DMS153 treated with DMSO at 0.1 percent for 48 hours (cell line): Measurements from ENCODE around the gene RNF26.
A peak's percentile ranks its signal among the peaks of the same experiment; 100 is the strongest.

ENCODE experiments used
- DNase-seq: peaks from one replicate; lab custom pipeline; 2025; ENCODE audit not compliant: unreplicated experiment; lab: John Stamatoyannopoulos, UW

Gene RNF26

DNA sequence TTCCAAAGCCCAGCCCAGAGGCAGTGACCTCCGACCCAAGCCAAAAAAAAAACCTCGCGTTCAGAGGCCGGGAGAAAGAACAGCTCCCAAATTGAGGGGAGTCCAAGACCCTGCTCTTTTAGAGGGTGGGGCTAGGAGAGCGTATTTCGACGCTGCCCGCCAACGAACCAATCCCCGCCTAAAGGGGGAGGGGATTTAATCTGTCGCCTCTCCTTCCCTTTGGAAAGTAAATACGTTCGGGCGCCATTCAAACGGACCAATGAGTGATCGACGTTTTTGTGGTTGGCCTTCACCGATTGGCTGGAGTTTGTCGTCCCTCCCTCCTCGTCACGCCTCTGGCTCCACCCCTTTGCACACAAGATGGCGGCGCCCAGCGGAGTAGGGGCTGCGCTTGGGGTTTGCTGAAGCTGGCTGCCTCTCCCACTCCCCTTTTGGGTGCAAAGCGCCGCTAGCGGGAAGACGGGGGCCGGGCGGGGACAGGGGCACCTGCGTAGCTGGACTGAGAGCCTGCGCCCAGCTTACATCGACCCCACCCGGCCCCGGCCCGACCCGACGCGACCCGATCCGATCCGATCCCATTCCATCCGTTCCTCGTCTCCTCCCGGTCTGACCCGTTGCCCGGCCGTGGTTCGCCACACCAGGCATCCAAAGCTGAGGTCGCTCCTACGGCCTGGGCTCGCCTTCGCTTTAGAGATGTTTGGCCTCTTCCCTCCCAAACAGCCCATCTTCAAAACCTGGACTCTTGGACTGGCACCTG, at the start of gene RNF26:
Gene RNF26 (plus strand): TSS at position 354 of the 757 bp plus-strand sequence. CDS start 596 bp downstream, outside the sequence.
- DNase-seq = peak; percentile 94

DNA sequence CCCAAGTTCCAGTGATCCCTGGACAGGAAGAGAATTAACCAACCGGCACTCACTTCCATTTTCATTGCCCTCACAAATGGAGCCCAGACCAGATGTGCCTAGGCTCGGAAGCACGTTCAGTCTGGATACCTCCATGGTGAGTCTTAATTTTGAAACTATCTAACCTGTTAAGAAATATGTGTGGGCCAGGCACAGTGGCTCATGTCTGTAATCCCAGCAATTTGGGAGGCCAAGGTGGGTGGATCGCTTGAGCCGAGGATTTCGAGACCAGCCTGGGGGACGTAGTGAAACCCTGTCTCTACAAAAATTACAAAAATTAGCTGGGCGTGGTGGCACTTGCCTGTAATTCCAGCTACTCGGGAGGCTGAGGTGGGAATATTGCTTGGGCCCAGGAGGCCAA, 48.9 kb upstream of the RNF26 start:
- DNase-seq = no peak

DNA sequence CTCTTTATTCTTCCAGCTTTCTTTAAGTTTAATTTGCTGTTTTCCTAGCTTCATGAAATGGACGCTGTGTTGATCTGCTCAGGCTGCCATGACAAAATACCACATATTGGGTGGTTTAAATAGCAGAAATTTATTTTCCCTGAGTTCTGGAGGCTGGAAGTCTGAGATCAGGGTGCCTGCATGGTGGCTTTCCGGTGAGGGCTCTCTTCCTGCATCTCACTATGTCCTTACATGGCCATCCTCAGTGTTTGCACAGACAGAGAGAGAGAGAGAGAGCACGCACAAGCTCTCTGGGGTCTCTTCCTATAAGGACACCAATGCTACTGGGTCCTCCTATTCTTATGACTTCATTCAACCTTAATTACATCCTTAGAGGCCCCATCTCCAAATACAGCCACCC, 46.1 kb upstream of the RNF26 start:
- no peak for DNase-seq

DNA sequence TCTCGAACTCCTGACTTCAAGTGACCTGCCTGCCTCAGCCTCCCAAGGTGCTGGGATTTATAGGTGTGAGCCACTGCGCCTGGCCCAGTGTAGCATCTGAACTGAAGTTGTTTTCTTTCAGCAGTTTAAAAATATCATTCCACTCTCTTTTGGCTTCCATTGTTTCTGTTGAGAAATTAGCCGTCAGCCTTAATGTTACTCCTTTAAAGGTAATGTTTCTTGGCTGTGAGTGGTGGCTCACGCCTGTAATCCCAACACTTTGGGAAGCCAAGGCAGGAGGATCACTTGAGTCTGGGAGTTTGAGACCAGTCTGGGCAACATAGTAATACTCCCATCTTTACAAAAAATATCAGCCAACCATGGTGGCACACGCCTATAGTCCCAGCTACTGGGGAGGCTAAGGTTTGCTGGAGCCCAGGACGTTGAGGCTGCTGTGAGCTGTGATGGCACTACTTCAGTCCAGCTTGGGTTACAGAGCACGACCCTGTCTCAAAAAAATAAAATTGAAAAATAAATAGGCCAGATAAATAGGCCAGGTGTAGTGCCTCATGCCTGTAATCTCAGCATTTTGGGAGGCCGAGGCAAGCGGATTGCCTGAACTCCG, 43.3 kb upstream of the RNF26 start:
- no peak for DNase-seq

DNA sequence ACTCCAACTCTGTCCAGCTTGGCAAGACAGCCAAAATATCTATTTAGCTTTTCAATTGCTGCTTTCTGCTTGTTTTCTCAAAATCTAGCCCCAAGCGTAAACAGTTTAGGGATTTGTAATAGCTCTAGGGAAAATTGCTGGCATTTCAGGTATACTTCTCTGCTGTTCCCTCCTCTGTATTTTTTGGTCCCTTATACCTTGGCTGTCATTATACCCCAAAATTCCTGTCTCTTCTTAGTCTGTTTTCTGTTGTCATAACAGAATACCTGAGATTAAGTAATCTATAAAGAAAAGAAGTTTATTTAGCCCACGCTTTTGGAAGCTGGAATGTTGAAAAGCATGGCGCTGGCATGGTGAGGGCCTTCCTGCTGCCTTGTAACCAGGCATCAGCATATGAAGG, 40.9 kb upstream of the RNF26 start:
- no peak for DNase-seq

DNA sequence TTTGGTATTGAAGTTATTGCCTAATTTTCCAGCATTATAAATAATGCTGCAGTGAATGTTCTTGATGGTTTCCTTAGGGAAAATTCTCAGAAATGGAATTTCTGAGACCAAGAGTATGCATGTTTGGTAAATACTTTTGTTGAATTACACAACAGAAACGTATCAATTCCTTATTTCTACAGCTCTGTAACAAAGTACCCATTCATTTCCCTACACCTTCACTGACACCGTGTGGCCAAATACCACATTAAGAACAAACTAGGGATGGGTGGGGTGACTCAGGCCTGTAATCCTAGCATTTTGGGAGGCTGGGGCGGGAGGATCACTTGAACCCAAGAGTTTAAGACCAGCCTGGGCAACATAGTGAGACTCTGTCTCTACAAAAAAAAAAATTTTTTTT, 39.1 kb upstream of the RNF26 start:
- no peak for DNase-seq

DNA sequence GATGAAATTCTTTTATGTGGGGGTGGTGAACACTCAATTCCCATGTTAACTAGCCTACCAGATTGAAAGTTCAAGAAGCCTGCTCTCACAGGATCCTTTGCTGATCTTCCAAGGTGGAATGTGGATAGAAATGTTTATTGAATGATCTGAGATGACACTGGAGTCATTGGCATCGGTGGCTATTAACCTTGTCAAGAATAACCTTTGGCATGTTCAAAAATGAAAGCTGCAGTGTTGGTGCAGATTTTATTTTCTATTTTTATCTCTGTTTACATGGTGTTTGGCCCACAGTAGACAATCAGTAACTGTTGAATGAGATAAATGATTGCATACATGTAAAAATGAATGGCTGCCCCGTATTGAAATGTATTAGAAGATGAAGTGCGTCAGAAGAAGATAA, 36.4 kb upstream of the RNF26 start:
- no peak for DNase-seq

DNA sequence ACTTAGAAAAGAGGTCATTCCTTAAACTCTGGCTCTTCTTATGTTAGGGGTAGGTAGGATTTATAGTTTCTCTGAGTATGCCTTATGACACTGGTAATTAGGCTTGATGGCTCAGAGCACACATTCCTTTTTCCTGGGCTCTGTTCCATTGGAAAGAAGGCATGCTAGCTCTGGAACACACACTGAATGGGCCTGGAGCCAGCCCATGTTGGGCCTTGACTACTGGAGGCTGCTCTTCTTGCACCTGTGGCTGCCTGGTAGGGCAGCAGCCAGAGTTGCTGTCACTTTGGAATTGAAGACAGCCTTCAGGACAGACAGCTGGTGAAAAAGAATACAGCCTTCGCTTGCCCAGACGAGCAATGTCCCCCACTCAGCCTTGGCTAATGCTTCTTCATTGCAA, 35.6 kb upstream of the RNF26 start:
- no peak for DNase-seq

DNA sequence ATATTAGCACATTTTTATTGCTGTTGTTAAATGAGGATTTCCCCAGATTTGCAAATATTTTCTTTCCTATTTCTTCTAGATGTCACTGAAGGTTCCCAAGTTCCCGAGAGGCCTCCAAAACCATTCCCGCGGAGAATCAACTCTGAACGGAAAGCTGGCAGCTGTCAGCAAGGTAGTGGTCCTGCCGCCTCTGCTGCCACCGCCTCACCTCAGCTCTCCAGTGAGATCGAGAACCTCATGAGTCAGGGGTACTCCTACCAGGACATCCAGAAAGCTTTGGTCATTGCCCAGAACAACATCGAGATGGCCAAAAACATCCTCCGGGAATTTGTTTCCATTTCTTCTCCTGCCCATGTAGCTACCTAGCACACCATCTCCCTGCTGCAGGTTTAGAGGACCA, 34.9 kb upstream of the RNF26 start:
- DNase-seq = no peak

DNA sequence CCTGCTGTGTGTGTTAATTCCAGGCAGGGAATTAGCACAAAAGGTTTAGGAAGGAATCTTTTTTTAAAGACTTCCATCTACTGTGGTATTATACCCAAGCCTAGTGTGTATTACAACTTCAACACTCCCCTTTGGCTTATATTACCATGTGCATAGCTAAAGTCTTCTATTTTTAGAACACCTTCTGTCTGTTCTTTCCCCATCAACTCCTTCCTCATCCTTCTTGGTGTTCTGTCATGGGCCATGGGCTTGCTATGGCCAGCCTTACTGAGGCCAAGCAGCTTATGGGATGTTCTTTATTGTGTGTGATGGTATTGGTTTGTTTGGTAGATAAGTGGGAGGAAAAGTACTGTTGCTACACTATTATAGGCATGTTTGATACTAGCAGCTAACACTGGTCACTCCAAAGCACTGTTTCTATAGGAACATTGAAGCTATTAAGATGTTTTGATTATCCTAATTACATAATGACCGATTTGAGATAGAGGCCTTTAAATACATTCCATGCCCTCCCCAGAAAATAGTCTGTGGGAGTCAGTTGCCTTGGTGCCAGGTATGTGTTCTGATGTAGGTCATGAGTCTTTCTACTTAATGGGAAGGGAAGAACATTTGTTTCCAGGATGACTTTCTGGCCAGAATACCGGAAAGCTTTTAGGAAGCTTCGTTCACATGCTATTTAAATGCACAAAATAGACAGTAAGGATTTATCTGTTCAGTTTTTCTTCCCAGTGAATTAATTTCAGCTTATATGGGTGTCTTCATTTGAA, 33.9 kb upstream of the RNF26 start:
- no peak for DNase-seq

DNA sequence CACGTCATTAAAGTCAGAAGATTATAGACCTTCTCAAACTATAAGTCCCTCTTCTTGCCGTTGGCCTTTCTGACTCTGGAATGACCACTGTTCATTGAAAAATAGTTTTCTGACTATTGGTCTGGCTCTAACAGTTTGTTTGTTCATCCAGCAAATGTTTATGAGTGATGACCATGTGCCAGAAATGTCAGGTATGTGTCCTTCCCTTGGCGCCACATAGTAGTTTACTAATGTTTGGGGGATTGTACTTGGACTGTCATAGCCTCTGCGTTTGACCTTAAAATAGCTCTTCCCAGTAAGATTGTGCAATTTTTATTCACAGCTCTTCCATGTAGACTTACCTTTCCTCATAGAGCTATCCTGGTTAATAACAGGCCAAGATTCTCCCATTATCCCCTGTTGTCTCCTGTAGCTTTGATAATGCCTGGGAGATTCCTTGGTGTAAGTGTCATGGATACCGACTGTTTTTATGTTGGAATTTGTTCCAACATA, 31.1 kb upstream of the RNF26 start:
- DNase-seq = no peak

DNA sequence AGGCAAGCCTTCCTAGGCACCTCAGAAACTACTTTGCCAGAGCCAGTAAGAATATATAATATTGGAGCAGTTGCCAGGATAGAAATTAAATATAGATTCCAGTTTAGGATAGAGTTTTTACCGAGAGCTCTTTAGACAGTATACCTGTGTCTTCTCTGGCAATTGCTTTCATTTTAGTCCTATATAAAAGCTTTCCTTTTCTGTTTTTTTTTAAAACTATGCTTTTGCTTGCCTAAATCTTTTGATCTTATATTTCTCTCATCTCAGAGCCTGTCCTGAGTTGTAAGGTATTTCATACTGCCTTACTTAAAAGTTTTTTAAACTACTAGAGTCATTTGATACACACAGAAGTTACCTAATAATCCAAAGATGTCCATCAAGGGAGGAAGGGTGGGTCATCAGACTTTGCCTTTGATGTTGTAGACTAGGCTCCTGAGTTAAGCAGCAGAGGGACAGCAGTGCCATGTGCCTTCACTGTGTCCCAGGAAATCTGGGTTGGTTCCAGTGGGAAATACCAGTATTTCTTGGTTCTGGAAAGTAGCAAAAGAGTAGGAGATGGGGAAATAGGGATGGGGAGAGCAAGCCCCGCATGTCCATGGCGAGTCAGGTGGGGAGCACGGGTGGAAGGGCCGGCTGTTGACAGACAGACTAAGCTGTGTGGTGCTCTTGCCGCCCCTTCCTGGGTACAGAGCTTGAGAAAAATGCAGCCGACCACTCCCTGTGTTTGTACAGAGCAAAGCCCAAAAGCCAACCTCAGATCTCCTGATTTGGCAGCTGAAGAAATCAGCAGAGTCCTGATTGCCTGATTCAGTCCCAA, 28.6 kb upstream of the RNF26 start:
- no peak for DNase-seq

DNA sequence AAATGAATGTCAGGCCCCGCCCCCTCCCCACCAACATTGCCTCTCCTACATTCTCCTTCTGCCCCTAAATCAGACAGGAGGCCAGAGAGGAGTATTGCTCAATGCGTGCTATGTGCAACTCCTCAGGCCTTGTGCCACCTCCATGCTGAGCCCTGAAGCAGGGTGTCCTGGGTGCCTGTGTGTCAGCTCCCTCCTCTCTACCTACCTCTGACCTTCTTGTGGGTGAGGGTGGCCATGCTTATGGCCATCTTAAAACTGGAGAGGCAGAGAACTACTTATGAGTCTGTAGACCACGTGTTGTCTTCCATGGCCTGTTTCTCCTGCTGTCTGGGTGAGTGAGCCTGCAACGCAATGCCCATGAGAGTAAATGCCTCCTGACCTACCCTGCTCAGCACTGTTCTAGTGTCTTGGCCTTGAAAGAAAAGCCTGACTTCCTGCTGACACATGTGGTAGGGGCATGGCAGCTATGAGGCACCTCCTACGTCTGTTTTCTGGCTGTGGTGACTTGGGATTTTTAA, 27.9 kb upstream of the RNF26 start:
- no peak for DNase-seq

DNA sequence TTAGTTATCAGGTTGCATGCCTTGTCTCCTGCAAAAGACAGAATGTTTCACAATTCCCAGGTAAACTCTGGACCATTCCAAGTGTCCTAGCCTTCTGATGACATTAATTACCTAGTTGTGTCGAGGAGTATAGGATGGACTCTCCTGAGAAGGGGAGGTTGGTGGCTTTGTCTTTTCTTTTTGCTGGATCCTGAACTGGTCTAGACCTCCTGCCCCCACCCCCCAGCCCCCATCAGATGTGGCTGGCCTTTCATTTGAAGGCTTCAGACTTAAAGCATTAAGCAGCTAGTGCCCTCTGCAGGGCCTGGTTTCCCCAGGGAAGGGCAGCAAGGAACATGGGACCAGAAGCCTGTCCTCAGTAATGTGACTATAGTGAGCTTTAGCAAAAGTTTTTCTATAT, 27.1 kb upstream of the RNF26 start:
- no peak for DNase-seq

DNA sequence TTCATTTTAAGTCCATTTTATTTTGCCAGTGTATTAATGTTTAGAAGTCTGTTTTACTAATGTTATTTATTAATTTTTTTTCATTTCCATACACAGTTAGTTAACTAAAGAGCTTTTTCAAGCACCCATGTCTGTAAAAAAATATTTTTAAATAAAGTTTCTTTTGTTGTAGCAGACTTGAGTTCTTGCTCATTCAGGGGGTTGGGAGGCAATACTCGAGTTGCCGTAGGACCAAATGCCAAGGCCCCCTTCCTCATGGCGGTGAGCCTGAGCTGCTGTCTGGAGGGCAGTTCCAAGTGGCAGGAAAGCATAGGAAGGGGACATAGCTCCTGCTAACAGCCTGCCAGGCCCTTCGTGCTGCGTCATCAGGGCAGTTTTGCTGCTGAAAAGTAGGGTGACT, 26.4 kb upstream of the RNF26 start:
- DNase-seq = no peak

DNA sequence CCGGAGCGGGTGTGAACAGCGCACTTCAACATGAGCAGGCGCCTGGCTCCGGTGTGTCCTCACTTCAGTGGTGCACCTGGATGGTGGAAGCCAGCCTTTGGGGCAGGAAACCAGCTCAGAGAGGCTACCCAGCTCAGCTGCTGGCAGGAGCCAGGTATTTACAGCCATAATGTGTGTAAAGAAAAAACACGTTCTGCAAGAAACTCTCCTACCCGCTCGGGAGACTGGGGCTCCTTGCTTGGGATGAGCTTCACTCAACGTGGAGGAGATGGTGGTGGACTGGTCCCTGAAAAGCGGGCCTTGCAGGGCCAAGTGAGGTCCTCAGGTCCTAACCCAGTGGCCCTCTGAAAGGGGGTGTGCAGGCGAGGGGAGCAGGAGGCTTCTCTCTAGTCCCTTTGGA, 24.9 kb upstream of the RNF26 start:
- no peak for DNase-seq

DNA sequence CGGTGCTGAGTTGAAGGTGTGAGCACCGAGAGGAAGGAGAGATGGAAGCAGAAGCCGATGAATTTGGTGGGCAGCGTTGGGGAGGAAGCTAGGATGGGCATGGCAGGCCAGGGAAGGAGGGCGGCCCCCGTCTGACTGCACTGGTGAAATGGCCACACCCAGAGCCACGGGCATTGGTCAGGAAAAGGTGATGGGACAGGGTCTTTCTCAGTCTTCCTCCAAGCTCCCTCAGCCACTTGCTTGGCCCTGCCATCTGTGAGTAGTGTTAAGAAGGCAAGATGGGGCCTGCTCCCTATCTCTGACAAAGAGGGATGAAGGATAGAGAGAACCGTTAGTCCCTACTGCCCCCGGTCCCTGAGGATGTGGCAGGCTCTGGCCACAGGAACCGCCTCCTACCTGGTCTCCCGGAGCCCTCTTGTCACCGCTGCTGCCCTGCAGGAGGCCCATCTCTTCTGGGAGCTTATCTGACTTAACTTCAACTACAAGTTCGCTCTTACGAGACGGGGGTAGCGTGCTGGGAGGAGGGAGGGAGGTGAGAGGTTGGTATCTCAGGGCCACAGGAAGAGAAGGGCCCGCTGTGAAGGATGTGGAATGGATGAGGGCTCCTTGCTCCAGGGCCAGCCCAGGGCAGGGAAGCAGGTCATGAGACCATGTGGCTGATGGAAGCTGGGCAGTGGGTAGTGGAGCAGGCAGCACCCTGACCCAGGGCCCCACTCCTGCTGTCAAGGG, 24.2 kb upstream of the RNF26 start:
- DNase-seq = no peak

DNA sequence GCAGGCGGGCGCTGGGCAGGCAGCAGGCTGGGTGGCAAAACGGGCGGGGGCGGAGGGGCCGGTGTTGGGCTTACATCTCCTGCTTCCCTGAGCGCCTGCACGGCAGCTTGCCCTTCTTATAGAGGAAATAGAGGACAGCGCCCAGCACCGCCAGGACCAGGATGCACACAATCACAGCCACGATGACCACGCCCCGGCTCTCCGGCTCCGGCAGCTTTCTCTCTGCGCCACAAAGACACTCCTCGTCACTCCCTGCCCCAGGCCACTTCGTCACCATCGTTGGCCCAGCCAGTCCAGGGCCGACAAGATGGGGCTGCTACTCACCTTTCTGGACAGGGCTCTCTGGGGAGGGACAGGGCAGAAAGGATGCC, 23.7 kb upstream of the RNF26 start:
- DNase-seq = no peak

DNA sequence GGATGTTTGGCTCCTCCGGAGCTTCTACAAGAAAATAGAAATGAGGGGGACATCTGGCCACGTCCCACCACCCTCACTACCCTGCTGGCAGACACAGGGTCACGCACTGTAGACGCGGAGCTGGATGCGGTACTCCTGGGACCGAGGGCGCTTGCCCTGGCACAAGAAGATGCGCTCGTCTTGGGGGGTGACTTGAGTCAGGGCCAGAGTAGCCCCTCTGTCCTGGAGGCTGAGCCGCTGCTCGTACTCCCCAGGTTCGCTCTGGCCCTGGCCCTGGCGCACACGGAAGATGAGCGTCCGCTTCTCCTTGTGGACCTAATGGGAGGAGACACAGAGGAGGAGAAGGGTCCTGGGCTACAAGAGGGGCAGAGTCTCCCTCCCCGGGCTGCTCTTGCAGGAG, 19.6 kb upstream of the RNF26 start:
- no peak for DNase-seq
